ENCODE results near the gene DSG1. TPM values are rescaled to one million over a fixed set of nuclear protein-coding genes. Genes with fewer than 3 reads are reported as not detected.

The DSG1 gene
- total RNA-seq, 1 donor from 2014 or later = not detected

- intact Hi-C loops (cut with DNase I) = no loop called here
- Histone ChIP-seq H3K36me3 (no peaks in the 10 kb centered on the region), H3K4me3 (no peak within 1 kb of the TSS), H3K27me3 (no peaks in the 10 kb centered on the region), H3K4me1 (no peaks in the 10 kb centered on the region), H3K9me3 (no peaks in the 10 kb centered on the region), H3K27ac (no peak within 1 kb of the TSS)
- no peak for TF ChIP-seq CTCF (IDR thresholded peaks at IDR 0.05)
- no peak for DNase-seq (ENCODE audit: low spot score in 2 of 2)
These were observed 58.5 kb downstream of the DSG1 start, which contains the start of gene DSG4 for GRCh38 chr18:31376477-31376876. DSG4 (plus strand) TSS chr18:31376777; CDS start chr18:31376912, 135 bp downstream.

- H3K9me3 ChIP-seq = no peaks in the 10 kb centered on the region
- no peaks in the 10 kb centered on the region for H3K4me1 ChIP-seq
- no peak overlapping the region for H3K27ac ChIP-seq
- DNase-seq (ENCODE audit: low spot score in 2 of 2) = no peak
- no peaks in the 10 kb centered on the region for H3K36me3 ChIP-seq
- no peaks in the 10 kb centered on the region for H3K27me3 ChIP-seq
- no peak overlapping the region for H3K4me3 ChIP-seq
- intact Hi-C loops (cut with DNase I) = no loop called here
- no peak for TF ChIP-seq CTCF (IDR thresholded peaks at IDR 0.05)
These were observed 63.0 kb downstream of the DSG1 start for GRCh38 chr18:31380912-31381311.

- no peak for TF ChIP-seq CTCF (IDR thresholded peaks at IDR 0.05)
- Histone ChIP-seq H3K4me1 (no peaks in the 10 kb centered on the region), H3K27ac (no peak overlapping the region), H3K4me3 (no peak overlapping the region), H3K27me3 (no peaks in the 10 kb centered on the region), H3K9me3 (no peaks in the 10 kb centered on the region), H3K36me3 (no peaks in the 10 kb centered on the region)
- intact Hi-C loops (cut with DNase I) = no loop called here
- DNase-seq (ENCODE audit: low spot score in 2 of 2) = no peak
These were observed 64.1 kb downstream of the DSG1 start for GRCh38 chr18:31382107-31382506.

GRCh38 chr18:31386741-31387140 lies 68.8 kb downstream of the DSG1 start:
- Histone ChIP-seq H3K36me3 (no peaks in the 10 kb centered on the region), H3K27me3 (no peaks in the 10 kb centered on the region), H3K27ac (no peak overlapping the region), H3K9me3 (no peaks in the 10 kb centered on the region), H3K4me1 (no peaks in the 10 kb centered on the region), H3K4me3 (no peak overlapping the region)
- no peak for DNase-seq (ENCODE audit: low spot score in 2 of 2)
- intact Hi-C loops (cut with DNase I) = no loop called here
- no peak for TF ChIP-seq CTCF (IDR thresholded peaks at IDR 0.05)

GRCh38 chr18:31393286-31393685 lies 75.3 kb downstream of the DSG1 start:
- Histone ChIP-seq H3K4me1 (no peaks in the 10 kb centered on the region), H3K4me3 (no peak overlapping the region), H3K27me3 (no peaks in the 10 kb centered on the region), H3K27ac (no peak overlapping the region), H3K36me3 (no peaks in the 10 kb centered on the region), H3K9me3 (no peaks in the 10 kb centered on the region)
- TF ChIP-seq CTCF (IDR thresholded peaks at IDR 0.05) = no peak
- intact Hi-C loops (cut with DNase I) = no loop called here
- DNase-seq (ENCODE audit: low spot score in 2 of 2) = no peak
